HCT116 (cell line): ENCODE data around the gene FLT3. TPM values are rescaled to one million over a fixed set of nuclear protein-coding genes. Genes with fewer than 3 reads are reported as not detected.

Experiments used
- ATAC-seq: fragments of 200-7000 bp; cut with Tn5 transposase; 2 replicates; pipeline ENCODE4 v1.9.1; 2020; ENCODE audit warnings: mild to moderate bottlenecking, moderate library complexity
- BruUV-seq: library from RNA; stranded (reverse); fragments of 400-500 nt; replicated peaks from 2 replicates; lab custom pipeline; 2021; lab: Mats Ljungman, UMichigan
- CTCF ChIA-PET: fragments of 300-600 bp; sonication (Branson Sonifier 250); formaldehyde crosslinking; loops from one replicate; lab custom pipeline; 2021; ENCODE audit warnings: antibody characterized with exemption; lab: Charles Lee
- POLR2A ChIA-PET: fragments of 300-600, 350-600 bp; sonication (Branson Sonifier 250); formaldehyde crosslinking; loops from one replicate; lab custom pipeline; 2021; ENCODE audit warnings: antibody characterized with exemption; lab: Charles Lee
- RAD21 ChIA-PET, 2 experiments: fragments of 300-600 bp; sonication (Branson Sonifier 250); formaldehyde crosslinking; loops; one replicate each; lab custom pipeline; 2023; ENCODE audit warnings: low total read pairs in 2 of 2; ENCODE audit not compliant: uncharacterized antibody in 2 of 2, unreplicated experiment in 2 of 2, low non-redundant PET in 1 of 2; lab: Charles Lee
- DNase-seq: peaks from one replicate; pipeline ENCODE4 v3.0.0-alpha.2; 2010; ENCODE audit warnings: low read depth, low spot score
- H2AFZ ChIP-seq: fragments of 200-600 bp; shearing (Covaris generic), sonication (generic); 2 replicates; pipeline ENCODE4 v1.6.1; 2017; ENCODE audit warnings: low read depth, mixed run types, mixed read lengths, antibody characterized with exemption, low read length; ENCODE audit not compliant: poor library complexity, severe bottlenecking
- H3K27ac ChIP-seq: 2 replicates; pipeline ENCODE4 v1.5.1; 2012; ENCODE audit warnings: low read depth, low read length
- H3K27me3 ChIP-seq: fragments of 200-600 bp; sonication (generic); 2 replicates; pipeline ENCODE4 v1.6.1; 2016; ENCODE audit warnings: mixed run types, low read length, mixed read lengths; ENCODE audit not compliant: insufficient read depth
- H3K36me3 ChIP-seq, 2 experiments: fragments of 200-500 bp in 1 of 2; fragments of 200-600 bp in 1 of 2; sonication (Bioruptor generic) in 1 of 2; sonication (generic) in 1 of 2; 2 replicates each; pipeline versions ENCODE4 v1.5.1 to v1.6.1; 2014 to 2016; ENCODE audit warnings: low read length in 2 of 2, inconsistent platforms in 1 of 2, mixed read lengths in 1 of 2, mixed run types in 1 of 2; ENCODE audit not compliant: insufficient read depth in 2 of 2, control insufficient read depth in 1 of 2
- H3K4me1 ChIP-seq, 2 experiments: fragments of 200-600 bp in 1 of 2; sonication (generic) in 1 of 2; 2 replicates each; pipeline versions ENCODE4 v1.5.1 to v1.6.1; 2012 to 2017; ENCODE audit warnings: low read length in 2 of 2, inconsistent platforms in 1 of 2, mild to moderate bottlenecking in 1 of 2, mixed read lengths in 1 of 2, mixed run types in 1 of 2, moderate library complexity in 1 of 2; ENCODE audit not compliant: insufficient read depth in 2 of 2, control insufficient read depth in 1 of 2
- H3K4me2 ChIP-seq: fragments of 200-600 bp; sonication (generic); 2 replicates; pipeline ENCODE4 v1.6.1; 2017; ENCODE audit warnings: mixed run types, low read length, mixed read lengths
- H3K4me3 ChIP-seq, 2 experiments: fragments of 200-600 bp in 1 of 2; sonication (generic) in 1 of 2; replicated peaks in 1 of 2; 2 replicates each; pipeline ENCODE4 v1.5.1; 2011 to 2016; ENCODE audit warnings: low read length in 2 of 2, control low read depth in 1 of 2, low read depth in 1 of 2, mild to moderate bottlenecking in 1 of 2, mixed read lengths in 1 of 2, mixed run types in 1 of 2
- H3K79me2 ChIP-seq: fragments of 200-600 bp; sonication (generic); 2 replicates; pipeline ENCODE4 v1.6.1; 2017; ENCODE audit warnings: mild to moderate bottlenecking, mixed run types, low read length, moderate library complexity, mixed read lengths; ENCODE audit not compliant: insufficient read depth
- H3K9ac ChIP-seq: fragments of 200-600 bp; sonication (generic); 2 replicates; pipeline ENCODE4 v1.6.1; 2016; ENCODE audit warnings: low read length, mixed read lengths
- H3K9me2 ChIP-seq: fragments of 200-600 bp; sonication (generic), shearing (Covaris generic); 2 replicates; pipeline ENCODE4 v1.6.1; 2017; ENCODE audit warnings: mixed run types, mild to moderate bottlenecking, moderate library complexity; ENCODE audit not compliant: insufficient read depth
- H3K9me3 ChIP-seq, 2 experiments: fragments of 200-500 bp in 1 of 2; fragments of 200-600 bp in 1 of 2; sonication (Bioruptor generic) in 1 of 2; sonication (generic) in 1 of 2; 2 replicates each; pipeline ENCODE4 v1.6.1; 2014 to 2017; ENCODE audit warnings: low read length in 2 of 2, mixed read lengths in 2 of 2, inconsistent platforms in 1 of 2, low read depth in 1 of 2, mild to moderate bottlenecking in 1 of 2, mixed run types in 1 of 2, moderate library complexity in 1 of 2; ENCODE audit not compliant: control insufficient read depth in 1 of 2, insufficient read depth in 1 of 2
- H4K20me1 ChIP-seq: fragments of 200-600 bp; sonication (generic), shearing (Covaris generic); 2 replicates; pipeline ENCODE4 v1.6.1; 2017; ENCODE audit warnings: mixed run types, mild to moderate bottlenecking, moderate library complexity; ENCODE audit not compliant: insufficient read depth
- ATF3 ChIP-seq: IDR thresholded peaks from 2 replicates; pipeline ENCODE4 v1.6.1; 2012
- CBX3 ChIP-seq: IDR thresholded peaks from 2 replicates; pipeline ENCODE4 v1.6.1; 2012; ENCODE audit warnings: low read depth
- EZH2 ChIP-seq: fragments of 200-600 bp; sonication (generic); IDR thresholded peaks from 2 replicates; pipeline ENCODE4 v1.6.1; 2017; ENCODE audit warnings: antibody characterized with exemption, mixed run types
- EZH2phosphoT487 ChIP-seq: fragments of 200-600 bp; IDR thresholded peaks from 2 replicates; pipeline ENCODE4 v1.6.1; 2018; ENCODE audit warnings: antibody characterized with exemption, borderline replicate concordance
- FOSL1 ChIP-seq: IDR thresholded peaks from 2 replicates; pipeline ENCODE4 v1.6.1; 2012; ENCODE audit warnings: low read depth
- JUND ChIP-seq: IDR thresholded peaks from 2 replicates; pipeline ENCODE4 v1.6.1; 2012
- POLR2A ChIP-seq: IDR thresholded peaks from 2 replicates; pipeline ENCODE4 v1.7.0; 2011; ENCODE audit warnings: borderline replicate concordance; ENCODE audit not compliant: insufficient read depth, insufficient read length; ENCODE audit errors: extremely low read depth
- SIN3A ChIP-seq: IDR thresholded peaks from 2 replicates; pipeline ENCODE4 v1.6.1; 2012; ENCODE audit warnings: low read depth
- SP1 ChIP-seq: IDR thresholded peaks from 2 replicates; pipeline ENCODE4 v1.6.1; 2012; ENCODE audit warnings: low read depth
- YY1 ChIP-seq: IDR thresholded peaks from 2 replicates; pipeline ENCODE4 v1.6.1; 2011; ENCODE audit warnings: low read length, low read depth, moderate library complexity, mild to moderate bottlenecking; ENCODE audit not compliant: insufficient replicate concordance; ENCODE audit errors: extremely low read depth
- ZBTB33 ChIP-seq: IDR thresholded peaks from 2 replicates; pipeline ENCODE4 v1.6.1; 2011; ENCODE audit warnings: mild to moderate bottlenecking, low read length, moderate library complexity; ENCODE audit not compliant: insufficient replicate concordance; ENCODE audit errors: extremely low read depth
- ZFX ChIP-seq: fragments of 450-650 bp; IDR thresholded peaks from 2 replicates; pipeline ENCODE4 v1.6.1; 2017
- ZNF274 ChIP-seq: fragments of 200-500 bp; sonication (Bioruptor generic); IDR thresholded peaks from 2 replicates; pipeline ENCODE4 v1.6.1; 2014; ENCODE audit warnings: mild to moderate bottlenecking, low read depth, low read length, inconsistent platforms
- intact Hi-C: fragments of 100-400 bp; cut with micrococcal nuclease; formaldehyde crosslinking; loops from 2 replicates; pipeline ENCODE4 v1.10.0; 2022
- total RNA-seq: library from RNA; stranded (reverse); gene quantifications from one replicate; pipeline ENCODE4 v1.2.1, GENCODE V29; 2021; ENCODE audit not compliant: unreplicated experiment
- TF ChIP-seq, protein P1 (sequence below): IDR thresholded peaks from 2 replicates; pipeline ENCODE4 v1.6.1; 2012; ENCODE audit warnings: low read depth

The FLT3 gene
- total RNA-seq, 1 experiment from 2014 or later = 0.17 TPM

GRCh38 chr13:27959976-27960361, 140.4 kb downstream of the FLT3 start:
- no peaks in the 10 kb centered on the region for H3K9me3 ChIP-seq
- peak overlapping the region; percentile 37 for H3K4me2 ChIP-seq
- peaks cover 0 to 4% of the 10 kb centered on the region in 2 experiments; a peak in 1 of 4 replicates for H3K36me3 ChIP-seq
- ATAC-seq (no peak), DNase-seq (no peak)
- H3K9ac ChIP-seq = 0 out of 2 replicates have a peak overlapping the region, but pooled peaks have one; percentile 0
- ChIA-PET POLR2A (no interaction called here), CTCF (no interaction called here), RAD21 (no interaction called here)
- no peak overlapping the region for H3K4me3 ChIP-seq
- intact Hi-C loops = loop anchor here (5.0 kb wide), 1 partner anchor 428 kb away; no protein-coding TSS in a partner anchor
- H3K9me2 ChIP-seq = no peaks in the 10 kb centered on the region
- H3K4me1 ChIP-seq = peaks cover 3 to 6% of the 10 kb centered on the region in 2 experiments; a peak in 1 of 4 replicates
- peaks cover 4% of the 10 kb centered on the region; the same call in 1 of the 2 replicates for H3K79me2 ChIP-seq
- no peaks in the 10 kb centered on the region for H3K27me3 ChIP-seq
- H4K20me1 ChIP-seq = no peaks in the 10 kb centered on the region
- TF ChIP-seq SIN3A = no peak
- TF ChIP-seq EZH2 = no peak
- no peak for TF ChIP-seq JUND
- no peak for TF ChIP-seq POLR2A
- no peak for TF ChIP-seq SP1
- no peak for TF ChIP-seq FOSL1
- TF ChIP-seq YY1 = no peak
- no peak for TF ChIP-seq EZH2phosphoT487
- no peak for TF ChIP-seq ZFX
- TF ChIP-seq ATF3 = no peak
- no peak for TF ChIP-seq CBX3
- no peak for TF ChIP-seq ZBTB33
- TF ChIP-seq ZNF274 = no peak
- TF ChIP-seq, protein P1, sequence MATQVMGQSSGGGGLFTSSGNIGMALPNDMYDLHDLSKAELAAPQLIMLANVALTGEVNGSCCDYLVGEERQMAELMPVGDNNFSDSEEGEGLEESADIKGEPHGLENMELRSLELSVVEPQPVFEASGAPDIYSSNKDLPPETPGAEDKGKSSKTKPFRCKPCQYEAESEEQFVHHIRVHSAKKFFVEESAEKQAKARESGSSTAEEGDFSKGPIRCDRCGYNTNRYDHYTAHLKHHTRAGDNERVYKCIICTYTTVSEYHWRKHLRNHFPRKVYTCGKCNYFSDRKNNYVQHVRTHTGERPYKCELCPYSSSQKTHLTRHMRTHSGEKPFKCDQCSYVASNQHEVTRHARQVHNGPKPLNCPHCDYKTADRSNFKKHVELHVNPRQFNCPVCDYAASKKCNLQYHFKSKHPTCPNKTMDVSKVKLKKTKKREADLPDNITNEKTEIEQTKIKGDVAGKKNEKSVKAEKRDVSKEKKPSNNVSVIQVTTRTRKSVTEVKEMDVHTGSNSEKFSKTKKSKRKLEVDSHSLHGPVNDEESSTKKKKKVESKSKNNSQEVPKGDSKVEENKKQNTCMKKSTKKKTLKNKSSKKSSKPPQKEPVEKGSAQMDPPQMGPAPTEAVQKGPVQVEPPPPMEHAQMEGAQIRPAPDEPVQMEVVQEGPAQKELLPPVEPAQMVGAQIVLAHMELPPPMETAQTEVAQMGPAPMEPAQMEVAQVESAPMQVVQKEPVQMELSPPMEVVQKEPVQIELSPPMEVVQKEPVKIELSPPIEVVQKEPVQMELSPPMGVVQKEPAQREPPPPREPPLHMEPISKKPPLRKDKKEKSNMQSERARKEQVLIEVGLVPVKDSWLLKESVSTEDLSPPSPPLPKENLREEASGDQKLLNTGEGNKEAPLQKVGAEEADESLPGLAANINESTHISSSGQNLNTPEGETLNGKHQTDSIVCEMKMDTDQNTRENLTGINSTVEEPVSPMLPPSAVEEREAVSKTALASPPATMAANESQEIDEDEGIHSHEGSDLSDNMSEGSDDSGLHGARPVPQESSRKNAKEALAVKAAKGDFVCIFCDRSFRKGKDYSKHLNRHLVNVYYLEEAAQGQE = no peak
- no peak overlapping the region for H2AFZ ChIP-seq
- no peak overlapping the region for H3K27ac ChIP-seq
- BruUV-seq = no TSS peak
